ENCODE data around the gene LARGE1. TPM values are rescaled to one million over a fixed set of nuclear protein-coding genes. Genes with fewer than 3 reads are reported as not detected.
"Not testable (repeated sequence)": the region's sequence is repeated elsewhere in the genome, so short reads cannot be mapped to it uniquely, and the experiment has no call there.

The LARGE1 gene
- total RNA-seq, 1 donor from 2014 or later, result 29.5 TPM

GRCh38 chr22:33467080-33467479, 453.2 kb downstream of the LARGE1 start:
- Histone ChIP-seq H3K27me3 (no peaks in the 10 kb centered on the region), H3K9me3 (peaks cover 8% of the 10 kb centered on the region), H3K4me3 (no peak overlapping the region), H3K36me3 (no peaks in the 10 kb centered on the region), H3K4me1 (peaks cover 18% of the 10 kb centered on the region), H3K27ac (no peak overlapping the region)
- TF ChIP-seq POLR2AphosphoS5 (IDR thresholded peaks at IDR 0.05; ENCODE audit: insufficient read depth in 1 of 2, low read depth in 1 of 2), result no peak
- TF ChIP-seq, protein P1, sequence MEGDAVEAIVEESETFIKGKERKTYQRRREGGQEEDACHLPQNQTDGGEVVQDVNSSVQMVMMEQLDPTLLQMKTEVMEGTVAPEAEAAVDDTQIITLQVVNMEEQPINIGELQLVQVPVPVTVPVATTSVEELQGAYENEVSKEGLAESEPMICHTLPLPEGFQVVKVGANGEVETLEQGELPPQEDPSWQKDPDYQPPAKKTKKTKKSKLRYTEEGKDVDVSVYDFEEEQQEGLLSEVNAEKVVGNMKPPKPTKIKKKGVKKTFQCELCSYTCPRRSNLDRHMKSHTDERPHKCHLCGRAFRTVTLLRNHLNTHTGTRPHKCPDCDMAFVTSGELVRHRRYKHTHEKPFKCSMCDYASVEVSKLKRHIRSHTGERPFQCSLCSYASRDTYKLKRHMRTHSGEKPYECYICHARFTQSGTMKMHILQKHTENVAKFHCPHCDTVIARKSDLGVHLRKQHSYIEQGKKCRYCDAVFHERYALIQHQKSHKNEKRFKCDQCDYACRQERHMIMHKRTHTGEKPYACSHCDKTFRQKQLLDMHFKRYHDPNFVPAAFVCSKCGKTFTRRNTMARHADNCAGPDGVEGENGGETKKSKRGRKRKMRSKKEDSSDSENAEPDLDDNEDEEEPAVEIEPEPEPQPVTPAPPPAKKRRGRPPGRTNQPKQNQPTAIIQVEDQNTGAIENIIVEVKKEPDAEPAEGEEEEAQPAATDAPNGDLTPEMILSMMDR (IDR thresholded peaks at IDR 0.05), result no peak
- no peak for TF ChIP-seq POLR2A (IDR thresholded peaks at IDR 0.05)
- intact Hi-C loops (cut with DNase I), result no loop called here
- no peak for DNase-seq (ENCODE audit: extremely low spot score in 2 of 2)

DNA sequence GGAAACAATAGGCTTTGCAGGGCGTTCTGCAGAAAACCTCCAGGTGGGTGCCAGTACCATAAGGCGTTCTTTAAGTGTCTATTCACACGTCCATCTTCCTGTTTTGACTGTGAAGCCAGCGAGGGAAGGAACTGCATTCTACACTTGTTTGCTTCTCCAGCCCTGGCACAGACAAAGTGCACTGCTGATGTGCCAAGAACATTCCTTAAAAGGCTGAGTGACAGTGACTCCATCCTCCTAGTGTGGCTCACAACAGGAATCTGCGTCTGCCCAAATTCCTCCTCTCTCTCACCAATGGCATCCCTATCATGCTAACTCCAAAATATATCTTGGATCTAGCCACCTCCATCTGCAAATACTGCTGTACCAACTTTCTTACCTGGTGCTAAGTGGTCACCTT, 454.7 kb downstream of the LARGE1 start:
- H3K9me3 ChIP-seq, result peaks cover 9% of the 10 kb centered on the region
- TF ChIP-seq POLR2AphosphoS5 (IDR thresholded peaks at IDR 0.05; ENCODE audit: insufficient read depth in 1 of 2, low read depth in 1 of 2) (no peak), POLR2A (IDR thresholded peaks at IDR 0.05) (no peak)
- TF ChIP-seq, protein P1 (IDR thresholded peaks at IDR 0.05), result no peak
- H3K4me1 ChIP-seq, result peaks cover 18% of the 10 kb centered on the region
- no peak overlapping the region for H3K4me3 ChIP-seq
- H3K36me3 ChIP-seq, result no peaks in the 10 kb centered on the region
- no peaks in the 10 kb centered on the region for H3K27me3 ChIP-seq
- intact Hi-C loops (cut with DNase I), result no loop called here
- no peak overlapping the region for H3K27ac ChIP-seq
- no peak for DNase-seq (ENCODE audit: extremely low spot score in 2 of 2)

DNA sequence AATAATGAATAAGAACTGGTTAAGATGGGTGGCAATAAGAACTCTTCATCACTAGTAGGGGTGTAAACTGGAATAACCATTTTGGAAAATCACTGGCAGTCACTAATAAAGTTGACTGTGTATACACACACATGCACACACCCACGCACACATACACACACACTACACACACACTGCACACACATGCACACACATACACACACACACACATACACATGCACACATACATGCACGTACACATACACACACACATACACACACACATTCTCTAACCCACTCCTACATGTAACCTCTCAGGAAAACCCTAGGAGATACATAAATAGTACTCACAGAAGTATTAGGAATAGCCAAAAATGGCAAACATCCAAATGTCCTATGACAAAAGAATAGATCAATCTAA, 455.6 kb downstream of the LARGE1 start:
- no peaks in the 10 kb centered on the region for H3K36me3 ChIP-seq

DNA sequence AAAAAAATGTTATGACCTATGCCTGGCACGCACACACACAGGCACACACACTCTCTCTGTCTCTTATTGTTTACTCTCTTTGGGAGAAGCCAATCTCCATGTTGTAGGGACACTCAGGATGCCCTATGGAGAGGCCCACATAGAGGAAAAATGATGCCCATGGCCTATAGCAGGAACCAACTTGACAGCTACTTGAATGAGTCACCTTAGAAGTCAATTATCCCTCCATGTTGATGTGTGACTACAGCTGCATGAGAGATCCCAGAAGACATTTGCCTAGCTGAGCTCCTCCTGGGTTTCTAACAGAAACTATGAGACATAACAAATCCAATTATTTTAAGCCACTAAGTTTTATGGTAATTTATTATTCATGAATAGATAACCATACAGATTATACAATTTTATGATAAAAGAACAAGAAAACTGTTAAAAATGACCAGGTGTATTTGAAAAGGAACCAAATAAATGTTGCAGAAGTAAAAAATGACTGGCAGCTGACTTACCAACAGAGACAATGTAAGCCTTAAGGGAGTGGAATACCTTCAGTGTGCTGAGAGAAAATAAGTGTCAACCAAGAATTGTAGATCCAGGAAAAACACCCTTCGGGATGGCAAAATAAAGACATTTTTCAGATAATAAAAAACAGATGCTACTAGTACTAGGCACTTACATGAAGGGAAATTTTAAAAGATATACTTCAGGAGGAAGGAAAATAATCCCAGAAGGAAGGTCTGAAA, 458.4 kb downstream of the LARGE1 start:
- H3K4me1 ChIP-seq, result peaks cover 6% of the 10 kb centered on the region
- TF ChIP-seq POLR2AphosphoS5 (IDR thresholded peaks at IDR 0.05; ENCODE audit: insufficient read depth in 1 of 2, low read depth in 1 of 2) (no peak), POLR2A (IDR thresholded peaks at IDR 0.05) (no peak)
- TF ChIP-seq, protein P1 (IDR thresholded peaks at IDR 0.05), result no peak
- intact Hi-C loops (cut with DNase I), result no loop called here
- H3K9me3 ChIP-seq, result peaks cover 9% of the 10 kb centered on the region
- no peak overlapping the region for H3K27ac ChIP-seq
- no peaks in the 10 kb centered on the region for H3K27me3 ChIP-seq
- H3K4me3 ChIP-seq, result no peak overlapping the region
- H3K36me3 ChIP-seq, result no peaks in the 10 kb centered on the region
- no peak for DNase-seq (ENCODE audit: extremely low spot score in 2 of 2)

More for the DNA sequence above, 455.6 kb downstream of the LARGE1 start:
- TF ChIP-seq, protein P1 (IDR thresholded peaks at IDR 0.05), result no peak
- TF ChIP-seq POLR2A (IDR thresholded peaks at IDR 0.05) (no peak), POLR2AphosphoS5 (IDR thresholded peaks at IDR 0.05; ENCODE audit: insufficient read depth in 1 of 2, low read depth in 1 of 2) (no peak)
- no peak overlapping the region for H3K27ac ChIP-seq
- H3K4me1 ChIP-seq, result peaks cover 18% of the 10 kb centered on the region
- intact Hi-C loops (cut with DNase I), result no loop called here
- no peak for DNase-seq (ENCODE audit: extremely low spot score in 2 of 2)
- no peaks in the 10 kb centered on the region for H3K27me3 ChIP-seq
- H3K9me3 ChIP-seq, result peaks cover 9% of the 10 kb centered on the region
- no peak overlapping the region for H3K4me3 ChIP-seq

DNA sequence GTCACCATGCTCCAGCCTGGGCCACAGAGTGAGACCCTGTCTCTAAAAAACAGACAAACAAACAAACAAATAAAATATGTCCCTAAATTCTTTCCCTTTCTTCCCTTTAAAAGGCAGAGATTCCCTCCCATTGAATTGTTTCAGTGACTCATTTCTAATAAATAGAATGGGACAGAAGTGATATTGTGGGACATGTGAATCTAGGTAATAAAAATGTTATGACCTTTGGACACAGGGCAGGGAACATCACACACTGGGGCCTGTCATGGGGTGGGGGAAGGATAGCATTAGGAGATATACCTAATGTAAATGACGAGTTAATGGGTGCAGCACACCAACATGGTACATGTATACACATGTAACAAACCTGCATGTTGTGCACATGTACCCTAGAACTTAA, 459.0 kb downstream of the LARGE1 start:
- H3K9me3 ChIP-seq; H3K36me3 ChIP-seq; H3K27ac ChIP-seq; DNase-seq (ENCODE audit: extremely low spot score in 2 of 2); H3K4me1 ChIP-seq; intact Hi-C loops (cut with DNase I); H3K4me3 ChIP-seq; H3K27me3 ChIP-seq: not testable (repeated sequence)
